MM.1S (cell line): ENCODE measurements around the gene CLMP.

Source experiments
- EZH2phosphoT487 ChIP-seq: fragments of 300-600 bp; sonication (generic); IDR thresholded peaks from 2 replicates; pipeline ENCODE4 v1.6.1; 2018; ENCODE audit warnings: antibody characterized with exemption, low read length
- TF ChIP-seq, protein P1 (sequence below): fragments of 300-600 bp; sonication (generic); IDR thresholded peaks from 2 replicates; pipeline ENCODE4 v1.5.1; 2016; ENCODE audit warnings: antibody characterized with exemption, low read length, mixed read lengths

DNA sequence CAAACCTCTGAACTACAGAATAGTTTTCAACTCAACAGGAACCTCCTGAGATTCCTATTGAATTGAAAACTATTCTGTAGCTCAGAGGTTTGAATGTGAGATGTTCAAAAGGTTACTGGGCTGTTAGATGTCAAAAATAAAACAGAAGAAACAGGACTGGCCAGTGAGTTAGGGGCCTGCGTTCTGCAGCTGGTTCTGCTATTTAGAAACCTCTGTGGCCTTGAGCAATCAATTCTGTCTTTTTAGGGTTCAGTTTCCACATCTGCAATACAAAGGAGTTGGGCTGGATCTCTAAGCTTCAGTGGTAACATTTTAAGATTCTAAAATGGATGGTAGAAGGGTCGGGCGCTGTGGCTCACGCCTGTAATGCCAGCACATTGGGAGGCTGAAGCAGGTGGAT, 55.8 kb downstream of the CLMP start:
- TF ChIP-seq, protein P1, sequence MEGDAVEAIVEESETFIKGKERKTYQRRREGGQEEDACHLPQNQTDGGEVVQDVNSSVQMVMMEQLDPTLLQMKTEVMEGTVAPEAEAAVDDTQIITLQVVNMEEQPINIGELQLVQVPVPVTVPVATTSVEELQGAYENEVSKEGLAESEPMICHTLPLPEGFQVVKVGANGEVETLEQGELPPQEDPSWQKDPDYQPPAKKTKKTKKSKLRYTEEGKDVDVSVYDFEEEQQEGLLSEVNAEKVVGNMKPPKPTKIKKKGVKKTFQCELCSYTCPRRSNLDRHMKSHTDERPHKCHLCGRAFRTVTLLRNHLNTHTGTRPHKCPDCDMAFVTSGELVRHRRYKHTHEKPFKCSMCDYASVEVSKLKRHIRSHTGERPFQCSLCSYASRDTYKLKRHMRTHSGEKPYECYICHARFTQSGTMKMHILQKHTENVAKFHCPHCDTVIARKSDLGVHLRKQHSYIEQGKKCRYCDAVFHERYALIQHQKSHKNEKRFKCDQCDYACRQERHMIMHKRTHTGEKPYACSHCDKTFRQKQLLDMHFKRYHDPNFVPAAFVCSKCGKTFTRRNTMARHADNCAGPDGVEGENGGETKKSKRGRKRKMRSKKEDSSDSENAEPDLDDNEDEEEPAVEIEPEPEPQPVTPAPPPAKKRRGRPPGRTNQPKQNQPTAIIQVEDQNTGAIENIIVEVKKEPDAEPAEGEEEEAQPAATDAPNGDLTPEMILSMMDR, result no peak
- no peak for TF ChIP-seq EZH2phosphoT487
